ENCODE data around the gene ASIC5.

Gene ASIC5

DNA sequence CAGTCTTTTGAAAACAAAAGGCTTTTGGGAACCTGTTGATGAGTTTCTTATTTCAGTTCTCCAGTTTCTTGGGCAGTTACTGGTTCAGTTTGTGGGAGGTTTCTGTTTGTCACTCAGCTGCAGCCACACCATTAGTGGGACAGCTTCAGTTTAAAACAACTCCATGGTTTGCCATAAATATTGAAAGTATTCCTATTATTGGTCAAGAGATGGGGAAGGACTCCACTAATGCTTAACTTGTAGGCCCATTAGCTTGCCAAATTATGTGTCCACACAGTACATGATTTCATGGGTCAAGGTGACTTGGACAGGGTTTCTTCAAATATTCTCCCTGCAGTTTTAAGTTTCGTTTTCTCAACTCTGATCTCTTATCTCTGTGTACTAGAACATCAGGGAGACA, 15.5 kb upstream of the ASIC5 start:
- no peak for DNase-seq (ENCODE audit: low read depth)

DNA sequence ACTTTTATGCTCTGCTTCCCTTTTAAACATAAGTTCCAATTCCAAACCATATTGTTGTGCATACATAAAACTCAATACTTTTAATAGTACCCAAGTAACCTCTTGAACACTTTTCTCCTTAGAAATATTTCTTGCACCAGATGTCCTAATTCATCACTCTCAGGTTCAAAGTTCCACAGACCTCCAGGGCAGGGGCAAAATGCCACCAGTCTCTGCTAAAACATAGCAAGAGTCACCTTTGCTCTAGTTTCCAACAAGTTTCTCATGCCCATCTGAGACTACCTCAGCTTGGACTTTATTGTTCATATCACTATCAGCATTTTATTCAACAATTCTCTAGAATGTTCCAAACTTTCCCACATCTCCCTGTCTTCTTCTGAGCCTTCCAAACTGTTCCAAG, 13.7 kb upstream of the ASIC5 start:
- no peak for DNase-seq (ENCODE audit: low read depth)

GRCh38 chr4:155878611-155879010, 12.5 kb upstream of the ASIC5 start:
- DNase-seq (ENCODE audit: low read depth): no peak

GRCh38 chr4:155877971-155878370, 11.9 kb upstream of the ASIC5 start:
- DNase-seq (ENCODE audit: low read depth): no peak

DNA sequence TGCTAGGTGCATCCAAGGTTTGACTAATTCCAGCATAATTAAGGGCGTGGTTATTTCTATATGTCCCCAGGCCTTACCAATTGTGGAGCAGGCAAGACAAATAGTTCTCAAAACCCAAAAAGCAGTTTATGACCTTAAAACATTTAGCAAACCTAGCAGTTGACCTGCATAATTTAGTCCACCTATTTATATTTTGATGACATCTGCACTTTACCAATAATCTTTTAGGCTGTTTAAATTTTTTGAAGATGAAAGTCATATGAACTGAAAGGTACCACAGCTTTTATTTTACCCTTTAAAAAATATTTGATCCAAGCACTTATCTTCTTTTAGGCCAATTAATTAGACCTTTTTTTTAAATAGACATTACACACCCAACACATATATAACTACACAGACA, 9.8 kb upstream of the ASIC5 start:
- DNase-seq (ENCODE audit: low read depth): no peak

DNA sequence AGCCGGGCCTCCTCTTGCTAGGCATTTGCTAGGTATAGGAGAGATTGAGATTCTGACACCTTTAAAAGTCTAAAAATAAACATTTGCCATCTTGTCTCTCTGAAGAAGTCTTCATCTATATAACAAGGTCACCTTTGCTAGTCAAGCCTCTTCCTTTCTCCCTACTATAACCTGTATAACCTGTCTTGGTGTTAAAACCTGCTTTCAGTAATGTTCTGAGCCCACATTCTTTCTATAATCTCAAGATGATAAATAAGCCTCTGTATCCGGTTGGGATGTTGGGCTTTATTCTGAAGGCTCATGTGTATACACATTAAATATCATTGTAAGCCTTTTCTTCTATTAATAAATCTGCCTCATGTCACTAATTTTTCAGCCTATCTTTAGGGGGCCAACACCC, 10.2 kb downstream of the ASIC5 start:
- DNase-seq (ENCODE audit: low read depth): no peak

DNA sequence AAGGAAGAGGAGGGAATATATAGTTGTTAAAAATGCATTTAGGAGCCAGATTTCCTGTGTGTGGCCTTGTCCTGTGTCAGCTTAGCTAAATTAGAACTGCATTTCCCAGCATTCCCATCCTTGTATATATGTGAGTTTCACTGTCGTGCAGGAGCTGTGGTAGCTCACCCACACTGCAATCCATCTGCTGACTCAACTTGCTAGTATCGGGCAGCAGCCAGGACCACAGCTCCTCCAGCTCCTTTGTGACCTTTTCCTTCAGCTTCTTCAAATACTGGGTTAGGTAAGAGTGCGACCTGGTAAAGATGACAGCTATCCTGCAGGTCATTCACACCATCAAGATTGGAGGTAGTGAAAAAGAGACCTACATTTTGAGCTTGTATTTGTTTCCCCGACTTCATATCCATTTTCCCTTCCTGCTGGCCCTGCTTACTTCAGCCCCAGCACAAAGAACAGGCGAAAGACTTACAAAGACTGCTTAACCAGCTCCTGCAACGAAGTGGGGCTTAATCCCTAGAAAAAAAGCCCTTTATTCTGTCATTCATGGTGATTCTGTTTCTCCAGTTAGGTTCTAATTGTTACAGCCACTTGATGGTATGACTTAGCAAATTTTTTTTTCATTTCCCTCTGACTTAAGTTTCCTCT, 11.4 kb downstream of the ASIC5 start:
- DNase-seq (ENCODE audit: low read depth): peak; percentile 31

DNA sequence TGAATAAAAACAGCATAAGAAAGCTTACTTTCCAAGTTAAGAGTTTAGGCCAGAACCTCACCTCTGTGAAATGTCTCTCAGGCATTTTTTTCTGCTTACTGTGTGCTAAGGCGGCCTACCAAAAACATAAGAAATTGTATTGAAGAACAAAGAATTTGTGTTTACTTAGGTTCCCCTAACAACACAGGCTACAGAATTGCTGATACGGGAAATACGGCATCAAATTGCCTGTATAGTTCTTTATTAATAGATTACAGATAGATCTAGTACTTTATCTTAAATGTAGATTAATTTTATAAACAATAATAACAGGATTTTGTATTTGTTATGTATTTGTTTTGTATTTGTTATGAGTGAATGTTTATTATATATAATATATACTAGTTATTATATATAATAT, 12.9 kb downstream of the ASIC5 start:
- no peak for DNase-seq (ENCODE audit: low read depth)

- DNase-seq (ENCODE audit: low read depth): no peak
These were observed 17.0 kb downstream of the ASIC5 start for GRCh38 chr4:155849042-155849441.

- DNase-seq (ENCODE audit: low read depth): no peak
These were observed 19.1 kb downstream of the ASIC5 start for GRCh38 chr4:155846929-155847328.

DNA sequence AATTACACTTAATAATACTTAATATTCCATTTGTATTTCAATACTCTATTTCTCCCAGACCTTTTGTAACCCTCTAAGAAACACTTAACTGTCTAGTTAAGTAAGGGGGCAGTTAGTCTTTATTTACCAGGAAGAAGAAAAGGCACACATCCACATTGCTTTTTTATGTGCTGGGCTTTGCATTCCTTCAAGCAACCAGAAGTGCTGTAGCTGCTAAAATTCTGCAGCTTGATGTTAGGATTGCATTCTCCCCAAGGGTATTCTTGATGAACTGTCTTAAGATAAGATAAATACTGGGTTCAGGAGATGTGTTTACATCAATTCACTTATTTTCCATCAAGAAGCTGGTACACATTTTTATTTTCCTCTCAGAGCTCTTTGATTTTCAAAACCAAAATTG, 24.0 kb downstream of the ASIC5 start:
- no peak for DNase-seq (ENCODE audit: low read depth)

DNA sequence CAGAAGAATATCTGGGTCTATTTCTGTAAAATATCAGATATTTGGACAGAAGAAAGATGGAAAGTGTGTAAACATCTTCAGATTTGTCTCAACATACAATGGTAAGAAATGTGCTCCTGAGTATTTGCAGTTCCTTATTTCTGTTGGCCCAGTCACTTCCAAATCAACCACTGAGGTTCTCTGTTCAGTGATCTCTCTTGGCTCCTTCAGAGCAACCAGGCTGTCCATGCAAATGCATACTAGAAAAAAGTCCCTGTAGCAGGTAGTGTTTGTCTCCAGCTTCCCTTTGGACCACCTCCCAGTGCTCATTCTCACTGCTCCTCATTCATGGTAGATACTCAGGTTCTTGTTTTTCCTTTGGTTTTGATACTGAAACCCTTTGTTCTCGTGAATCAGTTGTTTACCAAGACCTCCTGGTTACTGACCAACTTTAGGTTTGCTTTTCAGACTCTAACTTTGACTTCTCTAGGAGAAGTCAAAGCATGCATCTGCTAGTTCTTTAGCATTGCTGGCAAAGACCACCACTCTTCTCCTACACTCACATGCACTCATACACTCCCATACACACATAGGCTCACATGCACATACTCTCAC, 28.8 kb downstream of the ASIC5 start:
- DNase-seq (ENCODE audit: low read depth): no peak

- DNase-seq (ENCODE audit: low read depth): no peak
These were observed 33.4 kb downstream of the ASIC5 start for GRCh38 chr4:155832664-155833063.

GRCh38 chr4:155828628-155829027, 37.4 kb downstream of the ASIC5 start:
- DNase-seq (ENCODE audit: low read depth): no peak

- no peak for DNase-seq (ENCODE audit: low read depth)
These were observed 43.5 kb downstream of the ASIC5 start for GRCh38 chr4:155822572-155822971.

GRCh38 chr4:155820887-155821518, 45.1 kb downstream of the ASIC5 start:
- DNase-seq (ENCODE audit: low read depth): no peak

GRCh38 chr4:155819066-155819465, 47.0 kb downstream of the ASIC5 start:
- DNase-seq (ENCODE audit: low read depth): no peak

DNA sequence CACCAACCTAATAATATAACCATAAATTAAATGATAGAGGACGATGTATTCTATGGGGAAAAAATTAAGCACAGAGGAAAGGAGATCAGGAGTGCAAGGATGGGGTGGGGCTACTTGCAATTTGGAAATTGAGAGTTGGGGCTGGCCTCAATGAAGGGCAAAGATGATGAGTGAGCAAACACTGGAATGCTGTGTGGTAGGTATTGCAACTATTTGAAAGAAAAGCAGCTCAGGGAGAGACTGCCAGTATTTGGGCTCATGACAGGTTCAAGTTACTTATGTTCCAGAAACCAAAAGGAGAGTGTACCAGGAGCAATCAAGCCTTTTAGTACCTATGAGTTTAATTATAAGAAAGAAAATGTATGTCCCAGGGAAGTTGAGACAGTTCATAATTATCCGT, 47.4 kb downstream of the ASIC5 start:
- no peak for DNase-seq (ENCODE audit: low read depth)

- DNase-seq (ENCODE audit: low read depth): no peak
These were observed 55.0 kb downstream of the ASIC5 start for GRCh38 chr4:155811083-155811482.

- peak; percentile 63 for DNase-seq (ENCODE audit: low read depth)
These were observed 56.2 kb downstream of the ASIC5 start for GRCh38 chr4:155809835-155810234.

DNA sequence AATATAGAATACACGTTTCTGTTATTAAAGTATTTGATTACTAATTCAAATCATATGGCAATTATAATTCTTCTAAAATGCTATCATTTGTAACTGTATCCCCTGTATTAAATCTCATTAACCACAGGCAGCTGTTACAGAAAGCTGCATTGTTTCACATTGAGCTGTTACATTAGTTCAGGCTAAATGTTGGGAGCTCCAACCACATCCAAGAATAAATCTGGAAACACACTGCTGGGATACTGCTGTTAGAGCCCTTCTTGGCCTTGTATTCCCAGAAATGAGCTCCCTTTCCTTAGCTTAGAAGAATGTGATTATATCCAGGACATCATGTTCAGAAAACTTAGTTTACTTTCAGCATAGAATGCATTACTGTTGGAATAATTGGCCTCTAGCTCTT, 59.1 kb downstream of the ASIC5 start:
- peak; percentile 63 for DNase-seq (ENCODE audit: low read depth)

DNA sequence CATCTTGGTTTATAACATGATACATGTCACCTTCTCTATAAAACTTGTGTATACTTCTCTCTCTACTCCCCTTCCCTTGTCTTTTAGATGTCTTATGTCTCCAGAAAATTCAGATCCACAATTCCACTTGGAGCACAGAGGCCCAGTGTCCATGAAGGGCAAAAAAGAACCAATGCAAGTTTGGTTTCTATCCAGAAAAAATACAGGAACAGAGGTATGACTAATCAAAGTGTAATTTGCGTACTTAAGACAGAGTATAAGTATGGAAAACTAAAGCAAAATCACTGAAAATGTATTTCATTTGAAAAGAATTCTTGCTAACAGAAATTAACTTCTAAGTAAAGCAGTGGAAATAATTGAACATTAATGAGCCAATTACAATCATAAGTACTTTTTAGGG, 61.1 kb downstream of the ASIC5 start:
- no peak for DNase-seq (ENCODE audit: low read depth)

- DNase-seq (ENCODE audit: low read depth): no peak
These were observed 63.7 kb downstream of the ASIC5 start for GRCh38 chr4:155802190-155802959.
